HepG2 (cell line): ENCODE measurements around the gene CRHBP. TPM values are rescaled to one million over a fixed set of nuclear protein-coding genes. Genes with fewer than 3 reads are reported as not detected.

Experiments used
- ATAC-seq: fragments of 200-7000 bp; cut with Tn5 transposase; 3 replicates; pipeline ENCODE4 v1.9.1; 2020; ENCODE audit warnings: mild to moderate bottlenecking, moderate library complexity
- BruUV-seq: library from RNA; stranded (reverse); fragments of 400-500 nt; replicated peaks from 2 replicates; lab custom pipeline; 2021; lab: Mats Ljungman, UMichigan
- CTCF ChIA-PET: fragments of 300-600 bp; formaldehyde crosslinking; extraction: SDS; loops from one replicate; lab custom pipeline; 2021; ENCODE audit warnings: low total read pairs, inconsistent platforms, low intra/inter-chr PET ratio; lab: Yijun Ruan, JAX
- POLR2A ChIA-PET: fragments of 350-600 bp; sonication (Branson Sonifier 250); formaldehyde crosslinking; loops from one replicate; lab custom pipeline; 2020; ENCODE audit warnings: antibody characterized with exemption, inconsistent platforms; lab: Yijun Ruan, JAX
- DNase-seq: peaks from one replicate; pipeline ENCODE4 v3.0.0-alpha.2; 2015; ENCODE audit warnings: low spot score
- FAIRE-seq: peaks from 3 replicates; lab custom pipeline; 2011; peaks lifted over from hg19 to GRCh38; lab: Jason Lieb, UNC
- H2AFZ ChIP-seq: one replicate; pipeline ENCODE4 v1.6.1; 2011; ENCODE audit warnings: low read length, inconsistent platforms
- H3K27ac ChIP-seq: fragments of 300-600 bp; 3 replicates; pipeline ENCODE4 v1.8.0; 2011; ENCODE audit warnings: mixed run types, mild to moderate bottlenecking, mixed read lengths, low read length, inconsistent platforms; ENCODE audit not compliant: insufficient read depth; ENCODE audit errors: extremely low read length
- H3K27me3 ChIP-seq, 2 experiments: fragments of 200-600 bp in 1 of 2; 2 replicates in 1 of 2; 3 replicates in 1 of 2; pipeline versions ENCODE4 v1.6.0 to v1.8.0; 2011; ENCODE audit warnings: low read length in 2 of 2, mild to moderate bottlenecking in 2 of 2, moderate library complexity in 2 of 2, inconsistent platforms in 1 of 2; ENCODE audit not compliant: insufficient read depth in 2 of 2, control insufficient read depth in 1 of 2
- H3K36me3 ChIP-seq, 2 experiments: fragments of 200-600 bp in 1 of 2; replicated peaks in 1 of 2; 2 replicates in 1 of 2; 3 replicates in 1 of 2; pipeline versions ENCODE4 v1.5.1 to v1.8.0; 2011; ENCODE audit warnings: low read length in 2 of 2, inconsistent platforms in 1 of 2; ENCODE audit not compliant: insufficient read depth in 2 of 2, control insufficient read depth in 1 of 2
- H3K4me1 ChIP-seq: 2 replicates; pipeline ENCODE4 v1.5.1; 2012; ENCODE audit warnings: low read length, inconsistent platforms; ENCODE audit not compliant: insufficient read depth
- H3K4me2 ChIP-seq: 2 replicates; pipeline ENCODE4 v1.6.0; 2011; ENCODE audit warnings: low read depth, low read length, inconsistent platforms
- H3K4me3 ChIP-seq, 3 experiments: fragments of 200-600 bp in 1 of 3; sonication (generic), shearing (Covaris generic) in 1 of 3; replicated peaks in 1 of 3; 2 replicates each; pipeline ENCODE4 v1.5.1; 2011 to 2016; ENCODE audit warnings: low read length in 3 of 3, inconsistent platforms in 2 of 3, low read depth in 2 of 3, mild to moderate bottlenecking in 2 of 3, control low read depth in 1 of 3, mixed read lengths in 1 of 3; ENCODE audit not compliant: insufficient read depth in 1 of 3
- H3K79me2 ChIP-seq: one replicate; pipeline ENCODE4 v1.6.1; 2011; ENCODE audit warnings: low read length, inconsistent platforms; ENCODE audit not compliant: insufficient read depth
- H3K9ac ChIP-seq: 2 replicates; pipeline ENCODE4 v1.6.0; 2011; ENCODE audit warnings: mild to moderate bottlenecking, low read depth, low read length, inconsistent platforms; ENCODE audit not compliant: insufficient read depth
- H3K9me3 ChIP-seq: 2 replicates; pipeline ENCODE4 v1.5.1; 2012; ENCODE audit warnings: mild to moderate bottlenecking, low read length
- H4K20me1 ChIP-seq: 2 replicates; pipeline ENCODE4 v1.6.0; 2011; ENCODE audit warnings: inconsistent platforms, mild to moderate bottlenecking, low read length, moderate library complexity; ENCODE audit not compliant: insufficient read depth
- AFF4 ChIP-seq: sonication (generic); formaldehyde crosslinking; IDR thresholded peaks from 2 replicates; pipeline ENCODE4 v1.4.0; 2020; ENCODE audit warnings: missing genetic modification reagents
- ASH2L ChIP-seq: fragments of 300-600, 200-600 bp; sonication (generic); IDR thresholded peaks from 2 replicates; pipeline ENCODE4 v1.7.0; 2017; ENCODE audit warnings: low read depth, mild to moderate bottlenecking, moderate library complexity, mixed read lengths, low read length; ENCODE audit not compliant: insufficient read length
- EEA1 ChIP-seq: sonication (generic); formaldehyde crosslinking; IDR thresholded peaks from 2 replicates; pipeline ENCODE4 v1.5.1; 2020; ENCODE audit warnings: mild to moderate bottlenecking, missing genetic modification reagents, borderline replicate concordance
- GTF3A ChIP-seq: sonication (generic); formaldehyde crosslinking; conservative IDR thresholded peaks from 2 replicates; pipeline ENCODE4 v1.4.0; 2020; ENCODE audit warnings: mild to moderate bottlenecking, missing genetic modification reagents
- MEIS1 ChIP-seq: sonication (generic); formaldehyde crosslinking; IDR thresholded peaks from 2 replicates; pipeline ENCODE4 v1.9.0; 2021; ENCODE audit warnings: mild to moderate bottlenecking, missing genetic modification reagents, moderate library complexity, borderline replicate concordance
- NONO ChIP-seq, 2 experiments: fragments of 450-650 bp in 1 of 2; sonication (generic) in 1 of 2; formaldehyde crosslinking in 1 of 2; IDR thresholded peaks in 1 of 2; conservative IDR thresholded peaks in 1 of 2; 2 replicates each; pipeline versions ENCODE4 v1.6.1 to v1.8.0; 2017 to 2022; ENCODE audit warnings: mild to moderate bottlenecking in 1 of 2, missing genetic modification reagents in 1 of 2, moderate library complexity in 1 of 2
- NR1H2 ChIP-seq: sonication (generic); formaldehyde crosslinking; IDR thresholded peaks from 2 replicates; pipeline ENCODE4 v1.8.1; 2022; ENCODE audit warnings: low read depth, missing genetic modification reagents, borderline replicate concordance
- TAF15 ChIP-seq: fragments of 200-400 bp; formaldehyde crosslinking; IDR thresholded peaks from one replicate; pipeline ENCODE4 v1.6.1; 2018; ENCODE audit warnings: mild to moderate bottlenecking, low read depth, low read length; ENCODE audit not compliant: poor library complexity, severe bottlenecking
- THYN1 ChIP-seq: sonication (generic); formaldehyde crosslinking; IDR thresholded peaks from 2 replicates; pipeline ENCODE4 v1.8.1; 2023; ENCODE audit warnings: low read depth, mild to moderate bottlenecking, moderate library complexity, missing genetic modification reagents, borderline replicate concordance
- WIZ ChIP-seq: sonication (generic); formaldehyde crosslinking; IDR thresholded peaks from 2 replicates; pipeline ENCODE4 v1.5.1; 2020; ENCODE audit warnings: mild to moderate bottlenecking, missing genetic modification reagents
- ZIK1 ChIP-seq: sonication (generic); formaldehyde crosslinking; IDR thresholded peaks from 2 replicates; pipeline ENCODE4 v1.5.0; 2020; ENCODE audit warnings: mild to moderate bottlenecking, low read depth, missing genetic modification reagents, borderline replicate concordance
- ZNF138 ChIP-seq: sonication (generic); formaldehyde crosslinking; IDR thresholded peaks from 2 replicates; pipeline ENCODE4 v1.5.0; 2020; ENCODE audit warnings: mild to moderate bottlenecking, low read depth, missing genetic modification reagents
- ZNF484 ChIP-seq: sonication (generic); formaldehyde crosslinking; IDR thresholded peaks from 2 replicates; pipeline ENCODE4 v1.5.1; 2020; ENCODE audit warnings: mild to moderate bottlenecking, low read depth, missing genetic modification reagents, borderline replicate concordance
- ZNF775 ChIP-seq: sonication (generic); formaldehyde crosslinking; IDR thresholded peaks from 2 replicates; pipeline ENCODE4 v1.4.0; 2020; ENCODE audit warnings: missing genetic modification reagents, mild to moderate bottlenecking, moderate library complexity, borderline replicate concordance
- ZNF83 ChIP-seq: sonication (generic); formaldehyde crosslinking; IDR thresholded peaks from 2 replicates; pipeline ENCODE4 v1.4.0; 2020; ENCODE audit warnings: missing genetic modification reagents, mild to moderate bottlenecking, borderline replicate concordance
- WGBS: methylation state at CpG from one replicate; pipeline ENCODE4 v1.1.6; 2017; ENCODE audit warnings: low lambda C conversion rate; 5-methylcytosine and 5-hydroxymethylcytosine counted together
- in situ Hi-C: cut with HindIII; loops from 2 replicates; pipeline ENCODE4 v1.10.0; 2017; ENCODE audit warnings: low pct_unique_long_range_greater_than_20kb; ENCODE audit not compliant: extremely low pct_ligation_motif_present
- intact Hi-C: fragments of 100-400 bp; cut with micrococcal nuclease; formaldehyde crosslinking; loops from one replicate; pipeline ENCODE4 v1.10.0; 2022; ENCODE audit not compliant: unreplicated experiment
- polyA plus RNA-seq, 8 experiments: library from polyadenylated mRNA; depleted of rRNA in 3 of 8; stranded (reverse) in 7 of 8; unstranded in 1 of 8; fragments of >200 nt; fragmentation: Illumina TruSeq in 4 of 8; extraction: Trizol in 4 of 8; gene quantifications; 2 replicates each; pipeline versions ENCODE4 v1.2.1 to v1.2.3, GENCODE V29; 2011 to 2016; ENCODE audit warnings: low read depth in 4 of 8, missing spikeins in 1 of 8, mixed read lengths in 1 of 8; ENCODE audit not compliant: insufficient read depth in 1 of 8
- total RNA-seq, 5 experiments: library from RNA; depleted of rRNA; stranded (reverse); fragments of >200 nt; fragmentation: Illumina TruSeq; extraction: Trizol; gene quantifications; 2 replicates each; pipeline ENCODE4 v1.2.3, GENCODE V29; 2016; ENCODE audit warnings: low read depth in 1 of 5
- TF ChIP-seq, protein P1 (sequence below): sonication (generic); formaldehyde crosslinking; IDR thresholded peaks from 2 replicates; pipeline ENCODE4 v1.4.0; 2020; ENCODE audit warnings: mild to moderate bottlenecking, missing genetic modification reagents

The CRHBP gene
- total and polyA plus RNA-seq, 2 of the 13 experiments (the other 11 are each of a cell fraction or from before 2014, with no cell fraction given) = not detected

- TF ChIP-seq, protein P1, sequence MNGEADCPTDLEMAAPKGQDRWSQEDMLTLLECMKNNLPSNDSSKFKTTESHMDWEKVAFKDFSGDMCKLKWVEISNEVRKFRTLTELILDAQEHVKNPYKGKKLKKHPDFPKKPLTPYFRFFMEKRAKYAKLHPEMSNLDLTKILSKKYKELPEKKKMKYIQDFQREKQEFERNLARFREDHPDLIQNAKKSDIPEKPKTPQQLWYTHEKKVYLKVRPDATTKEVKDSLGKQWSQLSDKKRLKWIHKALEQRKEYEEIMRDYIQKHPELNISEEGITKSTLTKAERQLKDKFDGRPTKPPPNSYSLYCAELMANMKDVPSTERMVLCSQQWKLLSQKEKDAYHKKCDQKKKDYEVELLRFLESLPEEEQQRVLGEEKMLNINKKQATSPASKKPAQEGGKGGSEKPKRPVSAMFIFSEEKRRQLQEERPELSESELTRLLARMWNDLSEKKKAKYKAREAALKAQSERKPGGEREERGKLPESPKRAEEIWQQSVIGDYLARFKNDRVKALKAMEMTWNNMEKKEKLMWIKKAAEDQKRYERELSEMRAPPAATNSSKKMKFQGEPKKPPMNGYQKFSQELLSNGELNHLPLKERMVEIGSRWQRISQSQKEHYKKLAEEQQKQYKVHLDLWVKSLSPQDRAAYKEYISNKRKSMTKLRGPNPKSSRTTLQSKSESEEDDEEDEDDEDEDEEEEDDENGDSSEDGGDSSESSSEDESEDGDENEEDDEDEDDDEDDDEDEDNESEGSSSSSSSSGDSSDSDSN (CRISPR knock-in tag) = no peak
- TF ChIP-seq ZNF83 (CRISPR knock-in tag) (no peak), NR1H2 (CRISPR knock-in tag) (no peak)
Measured at GRCh38 chr5:76941442-76941841, 11.4 kb upstream of the CRHBP start (continued).

- intact Hi-C loops = no loop called here
- no peak for FAIRE-seq
- H3K36me3 ChIP-seq = no peaks in the 10 kb centered on the region
- no peak overlapping the region for H3K4me3 ChIP-seq
- BruUV-seq = no TSS peak
- no peaks in the 10 kb centered on the region for H4K20me1 ChIP-seq
- no peak overlapping the region for H3K4me2 ChIP-seq
- WGBS = 4% methylated on average over 1 of the region's 1 CpG
- H3K79me2 ChIP-seq = no peaks in the 10 kb centered on the region
- no peak for ATAC-seq
- ChIA-PET CTCF (no interaction called here), POLR2A (no interaction called here)
- H3K9ac ChIP-seq = no peak overlapping the region
- H3K4me1 ChIP-seq = peaks cover 18% of the 10 kb centered on the region
- no peak overlapping the region for H2AFZ ChIP-seq
- in situ Hi-C loops = no loop called here
- DNase-seq = no peak
- H3K9me3 ChIP-seq = no peaks in the 10 kb centered on the region
- H3K27ac ChIP-seq = no peak overlapping the region
- peaks cover 0 to 7% of the 10 kb centered on the region in 2 experiments; a peak in 2 of 5 replicates for H3K27me3 ChIP-seq
- TF ChIP-seq GTF3A (CRISPR knock-in tag) (no peak), ZNF775 (no peak), EEA1 (no peak), ZIK1 (CRISPR knock-in tag) (no peak), MEIS1 (no peak), NONO (IDR thresholded peaks at IDR 0.05) (no peak), NONO (CRISPR knock-in tag; conservative IDR thresholded peaks at IDR 0.05) (no peak), AFF4 (CRISPR knock-in tag) (no peak), TAF15 (no peak), ZNF138 (no peak), ZNF484 (CRISPR knock-in tag) (no peak), WIZ (CRISPR knock-in tag) (no peak), THYN1 (CRISPR knock-in tag) (no peak), ASH2L (no peak)
Measured at GRCh38 chr5:76942581-76942980, 10.3 kb upstream of the CRHBP start.
